Prostate gland (tissue), 2 donors: Measurements from ENCODE around the gene TMC2. TPM values are rescaled to one million over a fixed set of nuclear protein-coding genes. Genes with fewer than 3 reads are reported as not detected.

ENCODE experiments used
- DNase-seq: peaks from one replicate; pipeline ENCODE4 v3.0.0-alpha.2; 2019; ENCODE audit warnings: low spot score
- H3K27ac ChIP-seq, 2 donors: fragments of 200-600 bp; sonication (generic); 2 replicates each; pipeline ENCODE4 v1.5.1; 2017 to 2019
- H3K27me3 ChIP-seq: fragments of 200-600 bp; sonication (generic); replicated peaks from 2 replicates; pipeline ENCODE4 v1.5.1; 2019; ENCODE audit not compliant: insufficient read depth
- H3K36me3 ChIP-seq, 2 donors: fragments of 200-600 bp; sonication (generic); 1 replicate in 1 of 2; 2 replicates in 1 of 2; pipeline versions ENCODE4 v1.5.1 to v1.8.1; 2017 to 2019
- H3K4me1 ChIP-seq: fragments of 200-600 bp; sonication (generic); replicated peaks from 2 replicates; pipeline ENCODE4 v1.5.1; 2019
- H3K4me3 ChIP-seq, 2 donors: fragments of 200-600 bp; sonication (generic); 2 replicates each; pipeline ENCODE4 v1.5.1; 2017 to 2019
- H3K9me3 ChIP-seq: fragments of 200-600 bp; sonication (generic); 2 replicates; pipeline ENCODE4 v1.5.1; 2017
- CTCF ChIP-seq, 4 experiments: fragments of 200-600 bp in 2 of 4; fragments of 450-650 bp in 2 of 4; sonication (generic) in 2 of 4; IDR thresholded peaks; 1 replicate in 3 of 4; 2 replicates in 1 of 4; pipeline ENCODE4 v1.5.1; 2016 to 2019; ENCODE audit warnings: antibody characterized with exemption in 4 of 4, mild to moderate bottlenecking in 2 of 4, moderate library complexity in 2 of 4
- POLR2A ChIP-seq: fragments of 450-650 bp; IDR thresholded peaks from one replicate; pipeline ENCODE4 v1.6.1; 2016; ENCODE audit warnings: antibody characterized with exemption, mild to moderate bottlenecking
- POLR2AphosphoS5 ChIP-seq: sonication (generic); formaldehyde crosslinking; IDR thresholded peaks from one replicate; pipeline ENCODE4 v1.6.1; 2017; ENCODE audit warnings: antibody characterized with exemption
- WGBS: methylation state at CpG from one replicate; pipeline ENCODE4 v1.1.5; 2018; 5-methylcytosine and 5-hydroxymethylcytosine counted together
- intact Hi-C: fragments of 100-400 bp; cut with DNase I; formaldehyde crosslinking; loops from one replicate; pipeline ENCODE4 v1.14.2; 2022
- total RNA-seq, 2 donors: library from RNA; depleted of rRNA; stranded (reverse); fragments of >200 nt; gene quantifications; one replicate each; pipeline ENCODE4 v1.1.0, GENCODE V29; 2016

Gene TMC2
- total RNA-seq, 2 donors from 2014 or later = 0.23 TPM; not detected in 1

GRCh38 chr20:2578475-2579192, 42.3 kb downstream of the TMC2 start:
- Histone ChIP-seq H3K4me3 (no peak overlapping the region), H3K36me3 (no peaks in the 10 kb centered on the region), H3K27me3 (no peaks in the 10 kb centered on the region), H3K9me3 (no peaks in the 10 kb centered on the region), H3K27ac (no peak overlapping the region), H3K4me1 (no peaks in the 10 kb centered on the region)
- 45% methylated on average over 10 of the region's 10 CpGs for WGBS
- intact Hi-C loops = no loop called here
- DNase-seq = no peak
- TF ChIP-seq POLR2AphosphoS5 (no peak), POLR2A (no peak), CTCF (IDR thresholded peaks at IDR 0.05) (no peak)

GRCh38 chr20:2585811-2586210, 49.4 kb downstream of the TMC2 start:
- Histone ChIP-seq H3K27ac (no peak overlapping the region), H3K27me3 (no peaks in the 10 kb centered on the region), H3K9me3 (no peaks in the 10 kb centered on the region), H3K4me3 (no peak overlapping the region), H3K36me3 (no peaks in the 10 kb centered on the region), H3K4me1 (no peaks in the 10 kb centered on the region)
- 78% methylated on average over 1 of the region's 1 CpG for WGBS
- TF ChIP-seq POLR2AphosphoS5 = no peak
- TF ChIP-seq POLR2A = no peak
- TF ChIP-seq CTCF (IDR thresholded peaks at IDR 0.05) = no peak
- intact Hi-C loops = no loop called here
- no peak for DNase-seq

GRCh38 chr20:2593756-2594155, 57.4 kb downstream of the TMC2 start:
- no peaks in the 10 kb centered on the region for H3K36me3 ChIP-seq
- H3K4me1 ChIP-seq = no peaks in the 10 kb centered on the region
- TF ChIP-seq POLR2A (no peak), CTCF (IDR thresholded peaks at IDR 0.05) (no peak), POLR2AphosphoS5 (no peak)
- 50% methylated on average over 1 of the region's 1 CpG for WGBS
- H3K4me3 ChIP-seq = no peak overlapping the region
- intact Hi-C loops = no loop called here
- H3K9me3 ChIP-seq = no peaks in the 10 kb centered on the region
- DNase-seq = no peak
- no peak overlapping the region for H3K27ac ChIP-seq
- H3K27me3 ChIP-seq = no peaks in the 10 kb centered on the region

GRCh38 chr20:2595076-2595475, 58.7 kb downstream of the TMC2 start:
- TF ChIP-seq POLR2AphosphoS5 (no peak), POLR2A (no peak), CTCF (IDR thresholded peaks at IDR 0.05) (no peak)
- H3K36me3 ChIP-seq = no peaks in the 10 kb centered on the region
- H3K4me1 ChIP-seq = no peaks in the 10 kb centered on the region
- no peak for DNase-seq
- no peaks in the 10 kb centered on the region for H3K27me3 ChIP-seq
- WGBS = 81% methylated on average over 2 of the region's 2 CpGs
- intact Hi-C loops = no loop called here
- no peak overlapping the region for H3K27ac ChIP-seq
- H3K9me3 ChIP-seq = no peaks in the 10 kb centered on the region
- no peak overlapping the region for H3K4me3 ChIP-seq

- H3K9me3 ChIP-seq = no peaks in the 10 kb centered on the region
- no peak overlapping the region for H3K4me3 ChIP-seq
- WGBS = 56% methylated on average over 8 of the region's 8 CpGs
- no peak overlapping the region for H3K27ac ChIP-seq
- TF ChIP-seq CTCF (IDR thresholded peaks at IDR 0.05) = no peak
- no peak for TF ChIP-seq POLR2A
- TF ChIP-seq POLR2AphosphoS5 = no peak
- no peaks in the 10 kb centered on the region for H3K4me1 ChIP-seq
- intact Hi-C loops = no loop called here
- H3K27me3 ChIP-seq = no peaks in the 10 kb centered on the region
- DNase-seq = no peak
- no peaks in the 10 kb centered on the region for H3K36me3 ChIP-seq
Observed at GRCh38 chr20:2596673-2597279, 60.4 kb downstream of the TMC2 start.
